IMR-90 (cell line): ENCODE data around the gene IGLL5. TPM values are rescaled to one million over a fixed set of nuclear protein-coding genes. Genes with fewer than 3 reads are reported as not detected.

Experiments
- ATAC-seq: fragments of 200-7000 bp; cut with Tn5 transposase; 2 replicates; pipeline ENCODE4 v1.9.1; 2020; ENCODE audit warnings: low read depth, mild to moderate bottlenecking, moderate library complexity
- BruUV-seq: library from RNA; stranded (reverse); fragments of 400-500 nt; replicated peaks from 2 replicates; lab custom pipeline; 2021; lab: Mats Ljungman, UMichigan
- CTCF ChIA-PET: fragments of 300-600 bp; formaldehyde crosslinking; extraction: SDS; loops from one replicate; lab custom pipeline; 2021; ENCODE audit warnings: antibody characterized with exemption; lab: Yijun Ruan, JAX
- POLR2A ChIA-PET: fragments of 300-600 bp; sonication (Branson Sonifier 250); formaldehyde crosslinking; loops from one replicate; lab custom pipeline; 2022; ENCODE audit warnings: antibody characterized with exemption; ENCODE audit not compliant: unreplicated experiment; lab: Charles Lee
- DNase-seq: peaks from one replicate; pipeline ENCODE4 v3.0.0; 2013
- H2AFZ ChIP-seq: replicated peaks from 2 replicates; pipeline ENCODE3; 2013; ENCODE audit warnings: low read length, mild to moderate bottlenecking; ENCODE audit not compliant: poor library complexity
- H2AK5ac ChIP-seq: 2 replicates; pipeline ENCODE4 v1.6.1; 2013; ENCODE audit warnings: low read depth, low read length, inconsistent platforms
- H2AK9ac ChIP-seq: replicated peaks from 2 replicates; pipeline ENCODE3; 2013; ENCODE audit warnings: mild to moderate bottlenecking, low read depth, low read length, moderate library complexity; ENCODE audit not compliant: poor library complexity
- H2BK120ac ChIP-seq: 2 replicates; pipeline ENCODE4 v1.6.1; 2013; ENCODE audit warnings: low read depth, low read length, inconsistent platforms
- H2BK15ac ChIP-seq: 3 replicates; pipeline ENCODE4 v1.6.1; 2013; ENCODE audit warnings: low read depth, low read length, inconsistent platforms
- H2BK20ac ChIP-seq: 2 replicates; pipeline ENCODE4 v1.6.1; 2013; ENCODE audit warnings: low read depth, mild to moderate bottlenecking, inconsistent platforms, low read length, moderate library complexity
- H2BK5ac ChIP-seq: 2 replicates; pipeline ENCODE4 v1.6.1; 2013; ENCODE audit warnings: mild to moderate bottlenecking, low read depth, low read length, inconsistent platforms; ENCODE audit not compliant: poor library complexity, severe bottlenecking
- H3K14ac ChIP-seq: replicated peaks from 2 replicates; pipeline ENCODE4 v1.6.1; 2013; ENCODE audit warnings: low read depth, low read length, inconsistent platforms
- H3K18ac ChIP-seq: 2 replicates; pipeline ENCODE4 v1.6.1; 2013; ENCODE audit warnings: low read depth, low read length, control low read depth
- H3K23ac ChIP-seq: 2 replicates; pipeline ENCODE4 v1.6.1; 2013; ENCODE audit warnings: low read depth, low read length, inconsistent platforms
- H3K27ac ChIP-seq: 2 replicates; pipeline ENCODE4 v1.5.1; 2013; ENCODE audit warnings: mild to moderate bottlenecking, control low read depth, low read length; ENCODE audit not compliant: insufficient read depth
- H3K27me3 ChIP-seq: 2 replicates; pipeline ENCODE4 v1.6.1; 2013; ENCODE audit warnings: low read length; ENCODE audit not compliant: control insufficient read depth, insufficient read depth
- H3K36me3 ChIP-seq: 2 replicates; pipeline ENCODE4 v1.6.1; 2013; ENCODE audit warnings: low read length, mixed read lengths; ENCODE audit not compliant: control insufficient read depth, insufficient read depth
- H3K4ac ChIP-seq: 2 replicates; pipeline ENCODE4 v1.6.1; 2013; ENCODE audit warnings: low read depth, low read length, inconsistent platforms
- H3K4me1 ChIP-seq: 2 replicates; pipeline ENCODE4 v1.6.1; 2013; ENCODE audit warnings: low read length, mixed read lengths; ENCODE audit not compliant: control insufficient read depth, insufficient read depth
- H3K4me2 ChIP-seq: 2 replicates; pipeline ENCODE4 v1.6.1; 2013; ENCODE audit warnings: low read depth, mild to moderate bottlenecking, control low read depth, low read length, moderate library complexity
- H3K4me3 ChIP-seq: 2 replicates; pipeline ENCODE4 v1.5.1; 2013; ENCODE audit warnings: low read depth, mild to moderate bottlenecking, control low read depth, low read length, moderate library complexity; ENCODE audit not compliant: insufficient read depth
- H3K56ac ChIP-seq: 2 replicates; pipeline ENCODE4 v1.6.1; 2013; ENCODE audit warnings: low read length, inconsistent platforms; ENCODE audit not compliant: insufficient read depth; ENCODE audit errors: extremely low read depth
- H3K79me1 ChIP-seq, 2 experiments: 2 replicates each; pipeline ENCODE4 v1.6.1; 2013; ENCODE audit warnings: low read length in 2 of 2, inconsistent platforms in 1 of 2, low read depth in 1 of 2
- H3K9ac ChIP-seq: 2 replicates; pipeline ENCODE4 v1.6.1; 2013; ENCODE audit warnings: low read depth, low read length, control low read depth
- H3K9me1 ChIP-seq: 2 replicates; pipeline ENCODE4 v1.6.1; 2013; ENCODE audit warnings: low read length, inconsistent platforms; ENCODE audit not compliant: insufficient read depth
- H3K9me3 ChIP-seq: 2 replicates; pipeline ENCODE4 v1.6.1; 2013; ENCODE audit warnings: low read length; ENCODE audit not compliant: control insufficient read depth, insufficient read depth
- H4K20me1 ChIP-seq: 2 replicates; pipeline ENCODE4 v1.6.1; 2013; ENCODE audit warnings: low read length, inconsistent platforms; ENCODE audit not compliant: insufficient read depth
- H4K5ac ChIP-seq: 2 replicates; pipeline ENCODE4 v1.6.1; 2013; ENCODE audit warnings: mild to moderate bottlenecking, low read depth, low read length, control low read depth
- H4K8ac ChIP-seq, 2 experiments: 2 replicates each; pipeline ENCODE4 v1.6.1; 2013; ENCODE audit warnings: low read depth in 2 of 2, low read length in 2 of 2, control low read depth in 1 of 2, inconsistent platforms in 1 of 2
- H4K91ac ChIP-seq: 2 replicates; pipeline ENCODE4 v1.6.1; 2013; ENCODE audit warnings: low read depth, low read length, inconsistent platforms; ENCODE audit not compliant: insufficient read depth
- MAZ ChIP-seq: IDR thresholded peaks from 2 replicates; pipeline ENCODE4 v1.6.1; 2012; ENCODE audit warnings: low read depth, mild to moderate bottlenecking, low read length, improper control_type of control experiment, moderate library complexity, borderline replicate concordance
- RFX5 ChIP-seq: IDR thresholded peaks from 2 replicates; pipeline ENCODE4 v1.8.0; 2012; ENCODE audit warnings: low read depth, mild to moderate bottlenecking, low read length, moderate library complexity
- WGBS, 2 experiments: methylation state at CpG; one replicate each; pipeline versions ENCODE4 v1.1.5 to v1.1.7; 2013; ENCODE audit warnings: missing lambda C conversion rate in 2 of 2; ENCODE audit not compliant: insufficient read length in 1 of 2; ENCODE audit errors: extremely low coverage in 2 of 2; 5-methylcytosine and 5-hydroxymethylcytosine counted together
- dilution Hi-C: fragments of 300-500 bp; cut with HindIII; formaldehyde crosslinking; loops from one replicate; pipeline ENCODE4 v1.14.3; 2018; ENCODE audit warnings: low sequenced_read_pairs; ENCODE audit not compliant: unreplicated experiment
- in situ Hi-C: fragments of 300-500 bp; cut with MboI; formaldehyde crosslinking; loops from 3 replicates; pipeline ENCODE4 v1.14.3; 2019; ENCODE audit warnings: low sequenced_read_pairs, inconsistent platforms, mixed read lengths
- intact Hi-C: fragments of 100-400 bp; cut with micrococcal nuclease; formaldehyde crosslinking; loops from 2 replicates; pipeline ENCODE4 v1.10.0; 2022
- polyA plus RNA-seq, 3 experiments: library from polyadenylated mRNA; depleted of rRNA; stranded (reverse); fragments of >200 nt; gene quantifications; 2 replicates each; pipeline ENCODE4 v1.2.3, GENCODE V29; 2012; ENCODE audit warnings: low replicate concordance in 1 of 3
- total RNA-seq: library from RNA; depleted of rRNA; stranded (reverse); fragments of >200 nt; gene quantifications from 2 replicates; pipeline ENCODE4 v1.2.3, GENCODE V29; 2012

The IGLL5 gene
- total and polyA plus RNA-seq, 2 of the 4 experiments (the other 2 are of a cell fraction), result not detected

DNA sequence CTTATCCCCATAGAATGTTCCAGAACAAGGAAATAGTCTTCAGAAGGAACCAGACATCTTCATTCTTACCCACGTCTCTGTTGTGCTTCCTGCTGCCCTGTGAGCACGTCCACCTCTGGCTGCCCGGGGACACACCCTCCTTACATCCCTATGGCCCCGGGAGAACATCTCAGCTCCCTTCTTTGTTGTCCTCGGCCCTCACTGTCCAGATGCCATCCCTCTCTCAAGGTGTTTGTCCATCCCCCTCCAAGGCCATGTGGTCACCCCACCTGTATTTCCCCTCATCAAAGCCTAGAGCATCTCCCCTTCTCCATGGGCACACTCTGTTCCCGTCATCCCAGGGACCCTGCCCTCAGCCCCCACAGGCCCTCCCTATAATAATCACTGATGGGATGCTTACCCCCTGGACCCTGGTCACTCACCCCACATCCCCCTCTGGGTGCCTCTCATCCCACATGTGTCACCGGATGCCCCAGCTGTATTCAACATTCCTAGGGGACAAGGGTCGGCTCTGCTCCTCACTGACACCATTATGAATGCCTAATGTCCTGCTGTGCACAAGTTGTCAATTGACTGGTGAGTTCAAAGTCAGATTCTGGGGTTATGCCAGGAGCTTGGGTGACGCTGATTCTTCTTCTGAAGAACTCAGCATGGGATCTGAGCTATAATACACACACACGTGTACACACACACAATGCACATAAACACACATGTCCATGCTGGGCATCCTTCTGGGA lies 28.8 kb downstream of the IGLL5 start:
- H3K4me1 ChIP-seq, result no peaks in the 10 kb centered on the region
- TF ChIP-seq MAZ (no peak), RFX5 (no peak)
- POLR2A ChIA-PET, result no interaction called here
- 50% methylated on average over 1 of the region's 10 CpGs; no CpG with 5 or more reads in 1 of the 2 experiments for WGBS, 2 experiments
- H3K14ac ChIP-seq, result no peak overlapping the region
- H4K20me1 ChIP-seq, result no peaks in the 10 kb centered on the region
- no peak overlapping the region for H3K4me2 ChIP-seq
- CTCF ChIA-PET, result interaction anchor here (1.2 kb wide), 1 partner anchor 68 kb away, joined by 4 read pairs; no protein-coding TSS in a partner anchor
- H3K36me3 ChIP-seq, result no peaks in the 10 kb centered on the region
- ATAC-seq (no peak), DNase-seq (no peak)
- H2BK120ac ChIP-seq, result no peak overlapping the region
- no peak overlapping the region for H2BK15ac ChIP-seq
- no peak overlapping the region for H3K4ac ChIP-seq
- no peaks in the 10 kb centered on the region for H3K9me1 ChIP-seq
- H4K91ac ChIP-seq, result no peak overlapping the region
- H3K79me1 ChIP-seq, result no peaks in the 10 kb centered on the region
- H3K9me3 ChIP-seq, result no peaks in the 10 kb centered on the region
- H3K23ac ChIP-seq, result no peak overlapping the region
- BruUV-seq, result no TSS peak
- in situ Hi-C loops, result no loop called here
- H3K18ac ChIP-seq, result no peak overlapping the region
- H3K27ac ChIP-seq, result no peak overlapping the region
- H2AK5ac ChIP-seq, result no peak overlapping the region
- no peak overlapping the region for H2AFZ ChIP-seq
- dilution Hi-C loops, result no loop called here
- no peak overlapping the region for H3K9ac ChIP-seq
- H2AK9ac ChIP-seq, result no peak overlapping the region
- no peak overlapping the region for H3K56ac ChIP-seq
- intact Hi-C loops, result no loop called here
- H4K8ac ChIP-seq, result no peak overlapping the region
- no peak overlapping the region for H3K4me3 ChIP-seq
- H4K5ac ChIP-seq, result no peak overlapping the region
- peaks cover 12% of the 10 kb centered on the region for H3K27me3 ChIP-seq
- no peak overlapping the region for H2BK20ac ChIP-seq
- H2BK5ac ChIP-seq, result no peak overlapping the region
